ENCODE data around the gene PNLDC1.
"Not testable (repeated sequence)": the region's sequence is repeated elsewhere in the genome, so short reads cannot be mapped to it uniquely, and the experiment has no call there.

The PNLDC1 gene

DNA sequence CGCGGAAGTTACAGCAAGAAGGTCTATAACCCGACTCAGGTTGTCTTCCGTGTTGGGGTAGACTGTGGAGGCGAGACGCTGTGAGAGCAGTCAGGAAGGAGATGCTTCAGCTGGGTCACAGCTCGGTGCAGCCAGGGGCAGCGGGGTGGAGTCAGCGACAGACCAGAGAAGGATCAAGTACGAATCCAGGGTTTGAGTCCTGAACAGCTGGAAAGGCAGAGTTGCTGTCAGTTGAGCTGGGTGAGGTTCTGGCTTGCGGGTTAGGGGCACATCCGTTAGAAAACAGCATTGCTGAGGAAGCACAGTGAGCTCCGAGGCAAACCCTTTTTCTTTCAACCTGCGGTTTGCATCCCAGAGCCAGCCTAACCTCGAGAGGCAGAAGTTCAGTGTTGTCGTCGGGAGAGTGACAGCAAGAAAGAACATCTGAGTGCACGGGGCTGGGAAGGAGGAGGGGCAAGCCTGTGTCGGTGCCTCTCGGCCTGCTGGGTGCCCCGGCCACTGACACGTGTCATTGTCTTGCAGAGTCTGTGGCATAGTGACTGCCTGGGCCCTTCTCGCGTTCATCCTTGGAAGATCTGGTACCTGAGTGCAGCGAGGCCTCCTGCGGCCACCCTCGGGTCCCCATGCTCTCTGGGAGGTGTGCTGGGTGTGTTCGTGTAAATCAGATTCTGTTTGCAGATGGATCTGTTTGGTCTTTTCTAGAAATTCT, 20.0 kb downstream of the PNLDC1 start:
- no peak for DNase-seq (ENCODE audit: low read depth)

DNA sequence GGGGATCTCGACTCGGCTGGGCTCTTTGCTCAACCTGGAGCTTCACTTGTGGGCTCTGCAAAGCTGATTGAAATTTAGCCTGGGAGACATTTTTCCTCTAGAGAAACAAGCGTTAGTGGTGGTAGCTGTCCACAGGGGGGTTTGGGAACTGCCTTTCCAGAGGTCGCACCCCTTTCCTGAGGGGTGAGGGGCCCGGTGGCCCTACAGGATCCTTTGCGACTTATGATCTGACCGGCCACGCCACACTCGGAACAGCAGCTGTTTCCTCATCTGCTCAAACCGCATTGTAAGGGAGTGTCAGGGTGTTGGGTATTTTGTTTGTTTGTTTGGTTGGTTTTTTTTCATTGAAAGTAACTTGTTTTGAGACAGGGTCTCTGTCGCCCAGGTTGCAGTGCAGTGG, 21.0 kb downstream of the PNLDC1 start:
- DNase-seq (ENCODE audit: low read depth), result no peak

DNA sequence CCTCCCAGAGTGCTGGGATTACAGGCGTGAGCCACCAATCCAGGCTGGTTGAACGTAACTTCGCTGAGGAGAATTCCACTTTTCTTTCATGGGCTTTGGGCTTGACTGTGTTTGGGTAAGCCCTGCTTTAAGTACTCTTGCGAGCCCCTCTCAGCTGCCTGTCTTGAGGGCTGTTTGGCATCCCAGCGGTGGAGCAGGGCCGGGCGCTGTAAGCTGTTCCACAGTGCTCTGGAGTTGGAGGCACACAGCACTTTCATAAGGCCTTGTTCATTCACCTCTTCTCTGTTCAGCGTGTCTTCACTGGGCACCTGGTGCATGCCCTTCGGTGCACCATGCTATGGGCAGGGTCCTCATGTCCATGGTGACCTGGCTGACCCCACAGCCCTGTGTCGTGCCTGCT, 21.6 kb downstream of the PNLDC1 start:
- DNase-seq (ENCODE audit: low read depth), result no peak

DNA sequence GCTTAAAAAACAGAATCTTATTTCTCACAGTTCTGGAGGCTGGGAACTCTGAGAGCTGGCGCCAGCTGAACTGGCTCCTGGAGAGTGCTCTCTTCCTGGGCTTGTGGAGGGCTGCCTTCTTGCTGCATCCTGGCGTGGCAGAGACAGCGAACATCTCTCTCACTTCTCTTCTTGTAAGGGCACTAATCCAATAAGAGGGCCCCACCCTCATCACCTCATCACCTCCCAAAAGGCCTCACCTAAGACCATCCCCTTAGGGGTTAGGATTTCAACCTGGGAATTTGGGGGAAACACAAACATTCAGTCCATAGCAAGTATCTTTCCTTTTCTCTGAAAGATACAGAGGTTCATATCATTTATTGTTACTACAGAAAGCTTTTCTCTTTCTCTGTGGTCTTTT, 23.9 kb downstream of the PNLDC1 start:
- DNase-seq (ENCODE audit: low read depth), result no peak

DNA sequence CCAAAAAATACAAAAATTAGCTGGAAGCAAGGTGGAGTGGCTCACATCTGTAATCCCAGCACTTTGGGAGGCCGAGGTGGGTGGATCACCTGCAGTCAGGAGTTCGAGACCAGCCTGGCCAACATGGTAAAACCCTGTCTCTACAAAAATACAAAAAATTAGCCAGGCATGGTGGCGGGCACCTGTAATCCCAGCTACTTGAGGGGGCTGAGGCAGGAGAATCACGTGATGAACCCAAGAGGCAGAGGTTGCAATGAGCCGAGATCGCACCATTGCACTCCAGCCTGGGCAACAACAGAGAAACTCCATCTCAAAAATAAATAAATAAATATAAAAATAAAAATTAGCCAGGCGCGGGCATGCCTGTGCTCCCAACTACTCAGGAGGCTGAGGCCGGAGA, 24.6 kb downstream of the PNLDC1 start:
- not testable (repeated sequence) for DNase-seq (ENCODE audit: low read depth)

DNA sequence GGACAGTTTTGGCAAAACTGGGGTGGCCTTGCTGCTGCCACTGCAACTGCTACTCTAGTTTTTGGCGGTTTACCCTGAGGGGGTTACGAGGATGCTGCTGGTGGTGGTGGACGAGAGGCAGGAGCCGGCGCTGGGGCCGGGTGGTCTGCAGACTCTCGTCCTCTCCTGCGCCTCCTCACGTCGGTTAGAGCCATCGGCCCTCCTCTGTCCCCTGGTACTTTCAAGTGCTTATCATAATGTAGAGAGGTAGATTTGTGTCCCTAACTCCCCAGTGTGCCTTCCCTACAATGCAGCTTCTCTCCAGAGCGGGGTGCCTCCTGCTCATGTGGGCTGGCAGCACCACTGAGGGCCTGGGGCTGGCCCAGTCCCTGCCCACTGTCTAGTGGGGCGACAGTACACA, 25.9 kb downstream of the PNLDC1 start:
- DNase-seq (ENCODE audit: low read depth), result no peak

DNA sequence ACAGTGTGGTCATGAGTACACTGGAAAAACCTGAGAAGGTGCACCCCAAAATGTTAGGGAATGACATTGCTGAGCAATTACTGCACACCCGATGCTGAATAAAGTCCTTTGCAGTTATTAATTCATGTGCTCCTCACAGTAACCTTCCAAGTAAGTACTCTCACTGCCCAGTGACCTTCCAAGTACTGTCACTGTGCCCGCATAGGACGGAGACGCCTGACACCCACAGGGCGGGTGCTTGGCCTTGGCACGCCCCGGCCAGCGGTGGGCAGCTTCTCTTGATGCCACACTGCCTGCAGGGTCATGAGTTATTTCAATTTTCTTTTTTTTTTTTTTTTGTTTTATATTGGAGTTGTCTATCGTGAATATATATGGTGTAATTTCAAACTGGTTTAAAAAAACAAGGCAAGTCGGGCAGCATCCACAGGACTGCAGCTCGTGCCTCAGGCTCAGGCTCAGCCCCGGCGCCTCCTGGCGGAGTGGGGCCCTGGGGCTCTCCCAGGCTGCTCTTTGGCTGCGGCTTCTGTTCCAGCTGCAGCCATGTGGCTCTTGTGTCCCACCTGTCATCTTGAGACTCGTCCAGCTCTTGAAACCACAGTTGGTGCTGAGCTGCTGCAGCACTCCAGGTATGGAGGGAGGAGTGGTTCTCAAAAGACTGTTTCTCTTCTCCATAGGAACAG, 27.0 kb downstream of the PNLDC1 start:
- no peak for DNase-seq (ENCODE audit: low read depth)

DNA sequence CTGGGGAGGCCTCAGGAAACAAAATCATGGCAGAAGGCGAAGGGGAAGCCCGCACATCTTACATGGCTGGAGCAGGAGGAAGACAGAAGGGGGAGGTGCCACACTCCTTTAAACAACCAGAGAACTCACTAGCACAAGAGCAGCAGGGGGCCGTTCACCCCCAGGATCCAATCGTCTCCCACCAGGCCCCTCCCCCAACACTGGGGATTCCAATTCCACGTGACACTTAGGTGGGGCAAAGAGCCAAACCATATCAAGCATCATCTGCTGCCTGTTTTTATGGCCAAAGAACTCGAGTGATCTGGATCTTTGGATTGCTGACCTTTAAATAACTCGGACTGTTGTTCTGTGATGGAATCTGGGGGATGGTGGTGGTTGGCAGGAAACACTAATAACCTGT, 28.0 kb downstream of the PNLDC1 start:
- DNase-seq (ENCODE audit: low read depth), result peak; percentile 17

DNA sequence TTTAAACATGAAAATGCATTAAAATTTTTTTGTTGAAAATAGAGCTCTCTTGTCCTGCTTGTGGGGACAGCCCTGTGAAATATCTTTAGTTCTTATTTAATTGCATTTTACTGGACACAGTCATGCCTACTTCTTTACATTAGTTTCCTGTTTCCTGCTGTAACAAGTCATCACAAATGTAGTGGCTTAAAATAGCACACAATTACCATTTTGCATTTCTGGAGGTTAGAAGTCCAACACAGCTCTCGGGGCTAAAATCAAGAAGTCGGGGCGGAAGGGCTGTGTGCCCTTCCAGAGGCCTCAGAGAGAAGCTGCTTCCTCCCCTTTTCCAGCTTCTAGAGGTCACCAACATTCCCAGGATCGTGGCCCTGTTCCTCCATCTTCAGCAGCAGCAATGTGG, 29.4 kb downstream of the PNLDC1 start:
- DNase-seq (ENCODE audit: low read depth), result no peak

DNA sequence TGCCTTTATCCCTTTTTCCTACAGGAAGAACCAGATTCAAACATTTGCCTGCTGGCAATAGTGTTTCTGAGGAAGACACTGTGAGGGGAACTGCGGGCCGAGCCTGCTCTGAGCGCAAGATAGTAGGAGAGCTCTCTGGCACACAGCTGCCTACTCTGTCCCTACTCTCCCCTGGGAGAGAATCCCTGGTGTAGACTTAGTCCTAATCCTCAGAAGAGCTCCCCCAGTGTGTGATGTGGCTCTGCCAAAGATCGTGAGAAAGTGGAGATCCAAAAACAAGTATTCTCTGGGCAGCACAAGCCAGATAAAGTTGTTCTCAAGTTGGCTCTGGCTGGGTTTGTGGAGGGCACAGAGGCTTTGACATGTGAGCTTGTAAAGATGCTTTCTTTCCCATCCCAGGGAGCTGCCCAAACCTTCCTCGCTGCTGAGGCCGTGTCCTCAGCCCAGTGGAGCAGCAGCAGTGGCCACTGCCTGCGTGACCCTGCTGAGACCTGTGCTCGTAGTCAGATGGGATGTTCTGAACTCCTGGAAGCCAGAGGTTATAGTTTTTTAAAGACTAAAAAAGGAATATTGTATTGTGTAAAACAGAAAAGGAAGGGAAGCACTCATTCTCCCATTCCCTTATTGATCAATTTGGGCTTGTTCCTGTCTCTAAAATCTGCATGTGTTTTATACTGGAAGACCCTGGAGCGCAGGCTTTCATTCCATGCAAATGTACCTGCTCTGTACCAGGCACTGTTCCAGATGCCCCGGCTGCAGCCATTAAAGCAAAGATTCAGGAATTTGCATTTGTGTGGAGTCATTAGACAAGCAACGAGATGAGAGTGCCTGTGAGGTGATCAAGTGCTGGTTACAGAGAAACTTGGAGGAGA, 30.7 kb downstream of the PNLDC1 start:
- no peak for DNase-seq (ENCODE audit: low read depth)

DNA sequence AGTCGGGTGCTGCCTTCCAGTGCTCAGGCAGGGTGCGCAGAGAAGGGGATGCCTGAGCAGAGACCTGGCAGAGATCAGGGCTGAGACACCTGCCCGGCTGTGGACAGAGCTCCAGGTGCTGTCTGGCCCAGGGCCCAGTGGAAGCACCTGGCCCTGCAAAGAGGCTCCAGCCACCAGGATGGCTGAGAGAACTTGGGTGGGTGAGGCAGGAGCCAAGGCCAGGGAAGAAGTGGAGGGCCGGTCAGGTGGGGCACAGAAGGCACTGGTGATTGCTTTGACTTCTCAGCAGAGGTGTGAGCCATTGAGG, 31.2 kb downstream of the PNLDC1 start:
- no peak for DNase-seq (ENCODE audit: low read depth)

DNA sequence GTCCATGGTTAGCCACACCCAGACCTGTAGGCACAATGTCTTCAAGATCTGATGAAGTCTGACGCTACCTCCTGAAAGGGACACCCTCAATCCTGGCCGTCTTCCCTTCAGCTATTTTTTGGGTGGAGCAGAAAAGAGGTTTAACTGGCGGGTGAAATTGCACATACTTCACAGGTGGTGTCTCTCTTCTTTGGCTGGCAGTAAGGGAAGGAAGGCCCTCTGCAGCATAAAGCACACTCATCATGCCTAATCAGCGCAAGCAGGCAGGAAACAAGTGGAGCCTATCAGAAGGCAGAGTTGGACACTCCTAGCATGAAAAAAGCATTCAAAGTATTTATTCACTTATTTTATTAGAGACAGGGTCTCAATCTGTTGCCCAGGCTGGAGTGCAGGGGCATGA, 32.9 kb downstream of the PNLDC1 start:
- DNase-seq (ENCODE audit: low read depth), result no peak

DNA sequence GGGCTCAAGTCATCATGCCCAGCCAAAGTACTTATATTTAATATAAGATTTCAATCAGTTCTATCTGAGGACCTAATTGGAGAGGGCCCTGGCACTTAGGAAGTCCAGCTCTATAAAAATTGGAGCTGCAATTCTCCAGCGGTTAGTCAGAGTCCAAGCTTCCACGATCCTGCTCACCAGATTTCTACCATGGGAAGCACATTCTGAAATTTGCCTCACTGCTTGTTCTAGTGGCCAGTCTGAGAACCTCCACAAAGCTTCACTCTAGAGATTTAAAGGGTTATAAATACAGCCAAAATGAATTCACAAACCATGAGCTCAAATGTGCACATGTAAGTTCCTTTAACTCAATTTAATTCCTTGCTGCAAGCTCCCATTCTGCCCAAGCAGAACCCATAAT, 33.5 kb downstream of the PNLDC1 start:
- DNase-seq (ENCODE audit: low read depth), result peak; percentile 9

DNA sequence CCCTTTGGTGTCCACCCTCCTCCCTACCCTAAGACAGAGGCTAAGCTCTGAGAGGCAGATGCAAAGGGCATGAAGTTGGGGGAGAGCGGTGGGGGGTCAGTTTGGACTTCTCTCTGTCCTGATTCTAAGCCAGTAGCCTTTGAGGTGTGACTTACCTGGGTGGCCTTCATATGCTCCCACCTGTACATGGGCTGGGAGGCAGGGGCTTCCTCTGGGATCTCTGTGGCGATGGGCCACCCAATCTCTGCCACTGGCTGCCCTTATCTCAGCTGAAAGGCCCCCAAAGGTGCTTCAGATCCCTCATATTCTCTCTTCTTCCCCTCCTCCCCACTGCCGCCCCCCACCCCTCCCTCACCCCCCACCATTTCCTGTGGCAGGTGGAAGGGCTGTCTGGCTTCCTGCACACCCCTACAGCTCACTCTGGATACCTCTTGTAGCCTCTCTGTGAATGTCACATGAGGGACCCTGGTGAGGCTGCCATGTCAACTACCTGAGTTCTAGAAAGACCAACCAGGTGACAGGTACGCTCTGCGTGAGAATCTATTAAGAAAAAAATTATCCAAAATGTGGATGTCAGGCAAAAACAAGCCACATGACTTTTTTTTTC, 34.0 kb downstream of the PNLDC1 start:
- DNase-seq (ENCODE audit: low read depth), result no peak

DNA sequence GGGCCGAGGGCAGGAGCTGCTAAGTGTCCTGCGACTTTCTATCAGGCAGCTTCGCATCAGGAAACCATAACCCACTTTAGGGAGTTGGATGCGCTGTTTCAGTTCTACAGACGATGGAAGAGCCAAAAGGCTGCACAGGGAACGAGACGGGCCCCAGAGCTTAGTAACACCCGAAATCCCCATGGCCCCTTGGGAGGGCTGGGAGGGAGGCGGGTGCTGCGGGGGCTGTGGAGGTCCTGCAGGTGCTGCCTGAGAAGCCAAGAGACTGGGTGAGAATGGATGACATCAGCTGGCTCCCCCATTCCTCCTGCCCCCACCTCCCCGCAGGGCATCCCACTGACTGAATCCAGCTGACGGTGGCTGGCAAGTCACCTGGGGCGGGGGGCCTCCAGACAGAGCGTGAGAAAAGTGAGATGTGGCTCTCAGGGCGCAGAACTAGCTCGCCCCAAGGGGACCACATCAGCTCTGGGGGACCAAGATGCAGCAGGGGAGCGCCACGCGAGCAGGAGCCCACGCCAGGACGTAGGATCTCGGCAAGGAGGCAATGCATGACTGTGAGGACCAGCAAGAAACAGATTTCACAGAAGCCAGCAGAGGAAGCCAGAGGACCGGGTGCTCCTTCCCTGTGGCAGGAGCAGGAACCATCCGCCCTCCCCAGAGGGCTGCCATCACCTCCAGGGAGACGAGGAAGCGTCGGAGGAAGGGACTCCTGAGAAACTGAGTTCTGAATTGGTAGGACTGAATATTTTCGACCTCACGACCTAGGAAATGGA, 36.8 kb downstream of the PNLDC1 start:
- no peak for DNase-seq (ENCODE audit: low read depth)

DNA sequence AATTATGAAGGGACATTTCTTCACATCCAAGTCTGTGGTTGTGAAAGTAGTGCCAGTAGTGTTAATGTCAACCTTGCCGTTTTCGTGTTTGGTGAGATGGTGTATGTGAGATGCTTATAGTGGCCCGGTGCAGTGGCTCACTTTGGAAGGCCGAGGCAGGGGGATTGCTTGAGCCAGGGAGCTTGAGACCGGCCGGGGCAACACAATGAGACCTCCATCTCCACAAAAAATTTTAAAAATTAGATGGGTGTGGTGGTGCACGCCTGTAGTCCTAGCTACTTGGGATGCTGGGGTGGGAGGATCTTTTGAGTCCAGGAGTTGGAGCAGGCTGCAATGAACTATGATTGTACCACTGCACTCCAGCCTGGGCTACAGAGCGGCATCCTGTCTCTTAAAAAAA, 37.4 kb downstream of the PNLDC1 start:
- DNase-seq (ENCODE audit: low read depth), result no peak

DNA sequence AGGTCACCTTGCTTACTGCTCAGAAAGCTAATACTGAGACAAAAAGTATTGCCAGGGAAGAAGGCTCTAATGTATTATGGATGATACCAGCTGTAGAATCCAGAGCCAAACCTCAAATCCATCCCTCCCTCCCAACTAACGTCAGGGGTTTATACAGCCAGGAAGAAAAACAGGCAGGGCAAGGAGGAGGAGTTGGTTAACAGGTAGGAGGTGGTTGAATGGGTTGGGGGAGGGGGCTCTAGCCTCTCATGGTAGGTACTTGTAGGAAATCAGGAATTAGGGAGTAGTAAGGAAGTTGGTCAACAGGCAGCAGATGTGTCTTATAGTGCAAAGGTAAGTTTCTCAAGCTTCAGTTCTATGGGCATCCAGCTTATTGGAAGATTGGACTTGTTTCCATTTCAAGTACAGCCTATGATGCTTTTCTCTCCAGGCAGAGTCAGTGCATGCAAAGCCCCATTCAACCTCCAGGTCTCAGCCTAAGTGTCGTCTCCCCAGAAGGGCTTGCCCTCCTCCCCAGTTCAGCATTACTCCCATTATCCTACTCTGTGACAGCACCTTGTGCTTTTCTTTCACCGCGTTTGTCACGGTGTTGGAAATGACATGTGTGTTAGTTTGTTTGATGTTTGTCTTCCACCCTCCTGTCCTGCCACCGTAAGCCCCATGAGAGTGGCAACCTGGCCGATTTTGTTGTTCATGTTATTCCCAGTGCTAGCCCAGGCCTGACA, 38.1 kb downstream of the PNLDC1 start:
- no peak for DNase-seq (ENCODE audit: low read depth)

DNA sequence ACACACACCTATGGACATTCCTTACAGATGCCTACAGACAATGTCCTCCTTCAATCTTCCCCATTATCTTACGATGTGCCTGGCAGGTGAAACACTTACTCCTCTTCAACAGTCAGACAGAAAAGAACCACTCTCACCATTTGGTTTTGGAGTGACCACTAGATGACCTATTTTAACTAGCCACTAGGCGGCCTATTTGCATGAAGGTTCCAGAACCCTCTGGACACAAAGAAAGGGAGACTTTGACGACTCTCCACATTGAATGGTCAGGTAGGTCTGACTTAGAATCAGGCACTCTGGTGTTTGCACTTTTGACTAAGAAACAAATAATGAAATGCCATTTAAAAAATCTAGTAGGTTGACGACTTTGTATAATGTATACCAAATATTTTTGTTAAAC, 42.0 kb downstream of the PNLDC1 start:
- DNase-seq (ENCODE audit: low read depth), result peak; percentile 19

DNA sequence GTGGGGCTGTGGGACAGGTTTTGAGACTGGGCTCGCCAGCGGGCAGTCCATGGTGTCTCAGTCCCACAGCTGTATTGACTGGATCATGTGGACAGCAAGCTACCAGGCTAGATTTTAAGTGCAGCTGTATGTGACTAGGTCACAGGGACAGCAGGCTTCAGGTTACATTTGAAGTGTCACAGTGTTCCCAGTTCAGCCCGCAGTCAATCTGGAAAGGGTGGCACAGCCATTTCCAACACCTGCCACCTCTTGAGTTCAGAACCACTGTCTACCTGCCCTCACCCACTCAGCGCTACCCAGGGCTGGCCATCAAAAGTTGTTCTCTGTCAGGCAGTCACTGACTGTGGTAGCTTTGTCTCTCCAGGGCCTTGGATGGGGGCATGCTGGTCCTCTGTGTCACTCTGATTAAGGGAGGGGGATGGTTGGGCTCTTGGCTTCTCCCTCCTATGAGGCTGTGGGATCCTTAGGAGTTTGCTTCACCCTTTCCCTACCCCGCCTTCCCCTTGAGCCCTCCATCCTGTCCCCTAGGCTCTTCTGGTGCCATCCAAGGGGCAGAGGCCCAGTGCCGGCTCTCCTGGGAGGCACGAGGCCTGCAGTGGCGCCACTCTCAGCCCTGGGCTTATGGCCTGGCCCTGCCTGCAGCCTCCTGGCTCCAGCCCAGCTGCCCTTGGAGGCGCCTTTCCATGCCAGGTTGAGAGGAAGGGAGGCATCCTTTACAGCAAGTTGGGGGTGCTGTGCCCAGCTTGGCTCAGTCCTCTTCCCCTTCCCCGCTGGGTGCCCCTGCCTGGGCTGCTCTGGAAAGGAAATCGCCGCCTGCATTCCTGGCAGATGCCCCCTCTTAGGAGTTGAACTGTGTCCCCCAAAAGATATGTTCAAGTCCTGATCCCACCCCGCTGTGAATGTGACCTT, 44.9 kb downstream of the PNLDC1 start:
- DNase-seq (ENCODE audit: low read depth), result no peak

DNA sequence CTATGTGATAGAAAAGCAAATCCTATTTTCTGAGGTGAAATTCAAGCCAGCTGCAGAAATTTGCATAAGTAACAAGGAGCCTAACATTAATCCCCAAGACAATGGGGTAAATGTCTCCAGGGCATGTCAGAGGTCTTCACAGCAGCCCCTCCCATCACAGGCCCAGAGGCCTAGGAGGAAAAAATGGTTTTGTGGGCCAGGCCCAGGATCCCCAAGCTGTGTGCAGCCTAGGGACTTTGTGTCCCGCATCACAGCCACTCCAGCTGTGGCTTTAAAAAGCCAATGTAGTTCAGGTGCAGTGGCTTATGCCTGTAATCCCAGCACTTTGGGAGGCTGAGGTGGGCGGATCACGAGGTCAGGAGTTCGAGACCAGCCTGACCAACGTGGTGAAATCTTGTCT, 48.5 kb downstream of the PNLDC1 start:
- DNase-seq (ENCODE audit: low read depth), result not testable (repeated sequence)

All from amniotic epithelial cell (primary cell).